Measurements from ENCODE around the gene S100B. TPM values are rescaled to one million over a fixed set of nuclear protein-coding genes. Genes with fewer than 3 reads are reported as not detected.

S100B gene
- total RNA-seq, 1 donor from 2014 or later, result not detected

DNA sequence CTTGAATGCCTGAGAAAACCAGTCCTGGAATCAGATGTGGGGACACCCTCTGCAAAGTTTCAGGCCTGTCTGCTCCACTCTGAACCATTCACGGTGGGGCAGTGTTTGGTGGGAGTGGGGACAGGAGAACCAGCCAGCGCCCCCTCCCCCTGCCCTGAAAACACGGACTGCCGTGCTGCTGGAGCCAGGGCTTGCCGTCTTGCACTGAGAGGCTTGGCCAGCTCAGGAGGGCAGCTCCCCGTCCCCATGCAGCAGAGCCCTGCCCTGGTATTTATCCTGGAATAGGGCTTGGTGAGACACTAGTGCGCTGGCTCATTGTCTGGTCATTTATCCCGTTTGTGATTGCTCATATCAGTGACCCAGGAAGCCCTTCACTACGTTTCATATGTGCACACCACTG lies 3.9 kb downstream of the S100B start:
- Mint-ChIP-seq H3K4me1 (ENCODE audit: low read depth) (peaks cover 28% of the 10 kb centered on the region), H3K36me3 (ENCODE audit: insufficient read depth) (no peaks in the 10 kb centered on the region), H3K27ac (no peak overlapping the region), H3K4me3 (ENCODE audit: low read depth) (no peak overlapping the region), H3K9me3 (ENCODE audit: low read depth) (no peaks in the 10 kb centered on the region), H3K27me3 (peaks cover 3% of the 10 kb centered on the region)
- TF ChIP-seq CTCF (IDR thresholded peaks at IDR 0.05; ENCODE audit: unreplicated experiment), result no peak
- DNase-seq (ENCODE audit: low spot score, unreplicated experiment), result no peak

- Mint-ChIP-seq H3K4me3 (ENCODE audit: low read depth) (no peak overlapping the region), H3K9me3 (ENCODE audit: low read depth) (no peaks in the 10 kb centered on the region), H3K27me3 (peaks cover 3% of the 10 kb centered on the region), H3K36me3 (ENCODE audit: insufficient read depth) (no peaks in the 10 kb centered on the region), H3K4me1 (ENCODE audit: low read depth) (peaks cover 26% of the 10 kb centered on the region), H3K27ac (no peak overlapping the region)
- DNase-seq (ENCODE audit: low spot score, unreplicated experiment), result no peak
- no peak for TF ChIP-seq CTCF (IDR thresholded peaks at IDR 0.05; ENCODE audit: unreplicated experiment)
Observed at GRCh38 chr21:46600305-46600704, 4.6 kb downstream of the S100B start.

DNA sequence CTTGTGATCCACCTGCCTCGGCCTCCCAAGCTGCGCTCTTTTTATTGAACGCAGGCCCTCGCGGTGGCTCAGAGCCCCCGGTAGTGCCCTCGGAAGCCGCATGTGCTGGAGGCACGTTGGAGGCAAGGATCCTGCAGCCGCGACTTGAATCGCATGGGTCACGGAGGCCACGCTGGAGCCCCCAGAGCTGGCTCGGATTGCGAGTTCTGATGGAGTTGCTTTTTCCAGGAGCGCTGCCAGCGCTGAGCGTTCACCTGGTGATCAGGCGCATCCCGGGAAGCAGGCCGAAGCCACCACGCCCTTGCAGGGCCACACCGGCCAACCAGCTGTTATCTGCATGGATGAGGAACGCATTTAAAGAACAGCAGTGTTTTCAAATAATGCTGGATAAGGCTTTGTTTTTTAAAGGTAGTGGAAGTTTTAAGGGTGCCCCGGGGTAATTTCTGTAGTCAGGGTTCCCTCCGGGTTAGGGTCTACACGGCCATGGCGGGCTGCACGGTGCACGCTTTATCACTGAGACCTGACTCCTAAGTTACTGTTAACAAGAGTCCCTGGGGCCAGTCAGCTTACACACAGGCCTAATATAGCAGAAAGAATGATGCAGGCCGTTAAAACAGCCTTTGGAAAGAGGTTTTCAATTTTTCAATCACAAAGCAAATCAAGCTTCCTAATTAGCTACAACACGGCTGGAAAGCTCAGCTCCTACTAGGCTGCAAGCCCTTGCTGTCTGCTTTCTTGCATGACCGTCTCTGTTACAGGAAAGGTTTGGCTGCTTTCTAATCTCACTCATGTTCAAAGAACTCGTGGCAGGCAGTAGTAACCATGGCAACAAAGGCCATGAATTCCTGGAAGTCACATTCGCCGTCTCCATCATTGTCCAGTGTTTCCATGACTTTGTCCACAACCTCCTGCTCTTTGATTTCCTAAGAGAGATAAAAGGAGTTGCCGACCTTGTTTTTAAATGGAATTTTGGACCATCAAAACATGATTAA lies 6.0 kb downstream of the S100B start:
- Mint-ChIP-seq H3K4me1 (ENCODE audit: low read depth) (peaks cover 18% of the 10 kb centered on the region), H3K4me3 (ENCODE audit: low read depth) (no peak overlapping the region), H3K27me3 (peaks cover 3% of the 10 kb centered on the region), H3K9me3 (ENCODE audit: low read depth) (no peaks in the 10 kb centered on the region), H3K36me3 (ENCODE audit: insufficient read depth) (no peaks in the 10 kb centered on the region), H3K27ac (peak overlapping the region; percentile 45)
- TF ChIP-seq CTCF (IDR thresholded peaks at IDR 0.05; ENCODE audit: unreplicated experiment), result no peak
- DNase-seq (ENCODE audit: low spot score, unreplicated experiment), result no peak

GRCh38 chr21:46597896-46598343 lies 7.0 kb downstream of the S100B start:
- no peak overlapping the region for H3K27ac Mint-ChIP-seq
- H3K36me3 Mint-ChIP-seq (ENCODE audit: insufficient read depth), result no peaks in the 10 kb centered on the region
- peaks cover 17% of the 10 kb centered on the region for H3K4me1 Mint-ChIP-seq (ENCODE audit: low read depth)
- H3K9me3 Mint-ChIP-seq (ENCODE audit: low read depth), result peaks cover 8% of the 10 kb centered on the region
- TF ChIP-seq CTCF (IDR thresholded peaks at IDR 0.05; ENCODE audit: unreplicated experiment), result no peak
- no peak overlapping the region for H3K4me3 Mint-ChIP-seq (ENCODE audit: low read depth)
- peaks cover 3% of the 10 kb centered on the region for H3K27me3 Mint-ChIP-seq
- DNase-seq (ENCODE audit: low spot score, unreplicated experiment), result no peak

DNA sequence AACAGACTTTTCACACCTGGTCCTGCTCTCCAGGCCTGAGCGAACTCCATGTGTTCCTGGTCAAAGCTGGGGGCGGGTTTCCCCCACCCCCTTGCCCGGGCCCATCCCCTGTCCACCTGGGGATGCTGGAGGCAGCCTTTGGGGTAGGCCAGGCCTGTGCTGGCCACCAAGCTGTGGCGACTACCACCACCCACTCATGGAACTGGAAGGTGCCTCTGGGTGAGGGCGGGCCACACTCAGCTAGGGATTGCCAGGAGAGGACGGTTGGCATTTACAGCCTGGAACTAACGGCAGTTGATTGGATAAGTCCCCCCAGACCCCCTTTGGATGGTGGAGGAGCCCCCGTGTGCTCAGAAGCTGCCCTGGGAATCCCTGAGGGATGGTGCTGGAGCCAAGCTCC lies 7.9 kb downstream of the S100B start:
- Mint-ChIP-seq H3K9me3 (ENCODE audit: low read depth) (peaks cover 10% of the 10 kb centered on the region), H3K4me3 (ENCODE audit: low read depth) (no peak overlapping the region), H3K36me3 (ENCODE audit: insufficient read depth) (no peaks in the 10 kb centered on the region), H3K4me1 (ENCODE audit: low read depth) (peaks cover 10% of the 10 kb centered on the region), H3K27ac (no peak overlapping the region), H3K27me3 (no peaks in the 10 kb centered on the region)
- no peak for TF ChIP-seq CTCF (IDR thresholded peaks at IDR 0.05; ENCODE audit: unreplicated experiment)
- DNase-seq (ENCODE audit: low spot score, unreplicated experiment), result no peak
